A673 (cell line): ENCODE measurements around the gene NAIF1. TPM values are rescaled to one million over a fixed set of nuclear protein-coding genes. Genes with fewer than 3 reads are reported as not detected.

ENCODE experiments used
- BruUV-seq: library from RNA; stranded (reverse); fragments of 400-500 nt; replicated peaks from 2 replicates; lab custom pipeline; 2021; lab: Mats Ljungman, UMichigan
- CTCF ChIA-PET: fragments of 300-600 bp; sonication (Branson Sonifier 250); formaldehyde crosslinking; loops from one replicate; lab custom pipeline; 2022; ENCODE audit warnings: antibody characterized with exemption; lab: Charles Lee
- POLR2A ChIA-PET: fragments of 300-600 bp; sonication (Branson Sonifier 250); formaldehyde crosslinking; loops from one replicate; lab custom pipeline; 2022; ENCODE audit warnings: antibody characterized with exemption; ENCODE audit not compliant: low non-redundant PET; lab: Charles Lee
- DNase-seq: peaks from one replicate; pipeline ENCODE4 v3.0.0-alpha.2; 2015; ENCODE audit warnings: low spot score
- H3K27ac ChIP-seq: fragments of 200-600 bp; sonication (generic); 2 replicates; pipeline ENCODE4 v1.5.1; 2016; ENCODE audit warnings: mixed run types, low read depth, mild to moderate bottlenecking, mixed read lengths, antibody characterized with exemption, low read length; ENCODE audit not compliant: poor library complexity, severe bottlenecking
- H3K27me3 ChIP-seq: fragments of 200-600 bp; sonication (generic); replicated peaks from 2 replicates; pipeline ENCODE4 v1.6.1; 2017; ENCODE audit warnings: mixed run types, low read depth, mild to moderate bottlenecking, mixed read lengths, antibody characterized with exemption, low read length; ENCODE audit not compliant: insufficient read depth, poor library complexity
- H3K36me3 ChIP-seq: fragments of 200-600 bp; sonication (generic); 2 replicates; pipeline ENCODE4 v1.6.1; 2016; ENCODE audit warnings: mixed run types, mild to moderate bottlenecking, mixed read lengths, antibody characterized with exemption, low read length; ENCODE audit not compliant: insufficient read depth, poor library complexity, severe bottlenecking
- H3K4me1 ChIP-seq: fragments of 200-600 bp; sonication (generic); 2 replicates; pipeline ENCODE4 v1.6.1; 2017; ENCODE audit warnings: mixed run types, mild to moderate bottlenecking, mixed read lengths, antibody characterized with exemption, low read length; ENCODE audit not compliant: insufficient read depth, poor library complexity, severe bottlenecking
- H3K4me3 ChIP-seq: fragments of 200-600 bp; sonication (generic); 2 replicates; pipeline ENCODE4 v1.5.1; 2016; ENCODE audit warnings: low read depth, mixed run types, mild to moderate bottlenecking, mixed read lengths, low read length; ENCODE audit not compliant: poor library complexity, severe bottlenecking
- H3K9me3 ChIP-seq: fragments of 200-600 bp; sonication (generic); 2 replicates; pipeline ENCODE4 v1.6.1; 2016; ENCODE audit warnings: mixed run types, low read depth, mild to moderate bottlenecking, mixed read lengths, antibody characterized with exemption, low read length; ENCODE audit not compliant: poor library complexity, severe bottlenecking
- EZH2 ChIP-seq: fragments of 200-600 bp; sonication (generic); IDR thresholded peaks from 2 replicates; pipeline ENCODE4 v1.6.1; 2017; ENCODE audit warnings: borderline replicate concordance, low read depth, mild to moderate bottlenecking, mixed read lengths, antibody characterized with exemption, low read length; ENCODE audit not compliant: poor library complexity, severe bottlenecking
- intact Hi-C: fragments of 100-400 bp; cut with micrococcal nuclease; formaldehyde crosslinking; loops from one replicate; pipeline ENCODE4 v1.10.0; 2022; ENCODE audit not compliant: unreplicated experiment
- total RNA-seq: library from RNA; stranded (reverse); gene quantifications from 2 replicates; pipeline ENCODE4 v1.2.3, GENCODE V29; 2021
- TF ChIP-seq, protein P1 (sequence below): fragments of 300-800, 200-600 bp; sonication (generic); conservative IDR thresholded peaks from 2 replicates; pipeline ENCODE4 v1.5.1; 2017; ENCODE audit warnings: low read depth, mild to moderate bottlenecking, antibody characterized with exemption, low read length, moderate library complexity, mixed read lengths

Gene NAIF1
- total RNA-seq, 1 experiment from 2014 or later, result 9.3 TPM

GRCh38 chr9:128084746-128085145 is 17.6 kb upstream of the NAIF1 start:
- Histone ChIP-seq H3K9me3 (no peaks in the 10 kb centered on the region), H3K27ac (no peak overlapping the region), H3K4me3 (no peak overlapping the region), H3K4me1 (peaks cover 15% of the 10 kb centered on the region), H3K36me3 (peaks cover 13% of the 10 kb centered on the region), H3K27me3 (no peaks in the 10 kb centered on the region)
- POLR2A ChIA-PET, result no interaction called here
- CTCF ChIA-PET, result no interaction called here
- DNase-seq, result no peak
- intact Hi-C loops, result loop anchor here (1.0 kb wide), 1 partner anchor 9 kb away; no protein-coding TSS in a partner anchor
- BruUV-seq, result no TSS peak
- TF ChIP-seq, protein P1, sequence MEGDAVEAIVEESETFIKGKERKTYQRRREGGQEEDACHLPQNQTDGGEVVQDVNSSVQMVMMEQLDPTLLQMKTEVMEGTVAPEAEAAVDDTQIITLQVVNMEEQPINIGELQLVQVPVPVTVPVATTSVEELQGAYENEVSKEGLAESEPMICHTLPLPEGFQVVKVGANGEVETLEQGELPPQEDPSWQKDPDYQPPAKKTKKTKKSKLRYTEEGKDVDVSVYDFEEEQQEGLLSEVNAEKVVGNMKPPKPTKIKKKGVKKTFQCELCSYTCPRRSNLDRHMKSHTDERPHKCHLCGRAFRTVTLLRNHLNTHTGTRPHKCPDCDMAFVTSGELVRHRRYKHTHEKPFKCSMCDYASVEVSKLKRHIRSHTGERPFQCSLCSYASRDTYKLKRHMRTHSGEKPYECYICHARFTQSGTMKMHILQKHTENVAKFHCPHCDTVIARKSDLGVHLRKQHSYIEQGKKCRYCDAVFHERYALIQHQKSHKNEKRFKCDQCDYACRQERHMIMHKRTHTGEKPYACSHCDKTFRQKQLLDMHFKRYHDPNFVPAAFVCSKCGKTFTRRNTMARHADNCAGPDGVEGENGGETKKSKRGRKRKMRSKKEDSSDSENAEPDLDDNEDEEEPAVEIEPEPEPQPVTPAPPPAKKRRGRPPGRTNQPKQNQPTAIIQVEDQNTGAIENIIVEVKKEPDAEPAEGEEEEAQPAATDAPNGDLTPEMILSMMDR, result no peak
- no peak for TF ChIP-seq EZH2

DNA sequence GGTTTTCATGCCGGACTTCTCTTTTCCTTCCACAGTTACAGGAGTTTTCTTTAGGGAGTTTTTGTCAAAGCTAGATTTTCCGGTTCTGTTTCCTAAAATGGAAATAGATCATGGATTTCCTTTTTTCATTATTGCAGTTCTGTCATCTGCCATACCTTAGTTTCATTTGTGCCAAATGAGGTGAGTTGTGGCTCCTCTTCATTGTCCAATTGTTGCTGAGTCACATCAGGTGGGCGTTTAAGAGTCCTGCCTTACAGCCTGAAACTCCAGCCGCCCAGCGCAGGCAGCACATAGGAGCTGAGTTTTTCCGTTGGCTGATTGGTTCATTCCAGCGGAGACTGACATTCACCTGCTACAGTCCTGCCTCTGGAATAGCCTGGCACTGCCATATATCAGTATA is 15.0 kb upstream of the NAIF1 start:
- no peak overlapping the region for H3K4me3 ChIP-seq
- H3K27ac ChIP-seq, result peak overlapping the region; percentile 51
- H3K36me3 ChIP-seq, result peaks cover 20% of the 10 kb centered on the region
- no TSS peak for BruUV-seq
- TF ChIP-seq, protein P1, result no peak
- no peak for TF ChIP-seq EZH2
- H3K9me3 ChIP-seq, result no peaks in the 10 kb centered on the region
- no peaks in the 10 kb centered on the region for H3K27me3 ChIP-seq
- H3K4me1 ChIP-seq, result peaks cover 24% of the 10 kb centered on the region
- intact Hi-C loops, result no loop called here
- POLR2A ChIA-PET, result no interaction called here
- CTCF ChIA-PET, result no interaction called here
- no peak for DNase-seq

DNA sequence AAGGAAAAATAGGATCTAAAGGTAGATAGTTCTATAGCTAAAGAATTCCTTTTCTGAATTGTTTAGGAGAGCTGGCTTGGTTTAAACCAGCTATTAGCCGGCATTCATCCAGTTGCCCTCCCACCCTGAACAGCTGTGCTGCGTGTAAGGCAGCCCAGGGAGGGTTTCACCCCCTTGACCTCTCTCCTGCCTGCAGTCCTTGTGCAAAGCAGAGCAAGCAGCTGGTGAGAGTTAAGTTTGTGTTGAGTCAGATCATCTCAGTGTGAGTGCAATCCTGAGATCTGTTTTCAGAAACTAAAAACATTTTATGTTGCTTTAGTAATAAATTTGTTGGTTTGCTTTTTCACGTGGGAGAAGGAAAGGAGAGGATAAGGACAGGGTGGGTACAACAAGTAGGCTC is 13.9 kb upstream of the NAIF1 start:
- intact Hi-C loops, result no loop called here

More for the DNA sequence above, 13.9 kb upstream of the NAIF1 start:
- H3K27me3 ChIP-seq, result no peaks in the 10 kb centered on the region
- BruUV-seq, result no TSS peak
- H3K27ac ChIP-seq, result peak overlapping the region; percentile 51
- ChIA-PET POLR2A (no interaction called here), CTCF (interaction anchor here (1.0 kb wide), 1 partner anchor 139 kb away, joined by 4 read pairs; no protein-coding TSS in a partner anchor)
- TF ChIP-seq EZH2, result no peak
- TF ChIP-seq, protein P1, result no peak
- H3K4me1 ChIP-seq, result peaks cover 24% of the 10 kb centered on the region
- peaks cover 26% of the 10 kb centered on the region for H3K36me3 ChIP-seq
- DNase-seq, result no peak
- no peaks in the 10 kb centered on the region for H3K9me3 ChIP-seq
- no peak overlapping the region for H3K4me3 ChIP-seq
